Ovary (tissue), 3 donors: ENCODE measurements around the gene MYPN.

ENCODE experiments used
- POLR2A ChIP-seq: fragments of 450-650 bp; IDR thresholded peaks from one replicate; pipeline ENCODE4 v1.6.1; 2017; ENCODE audit warnings: antibody characterized with exemption, mild to moderate bottlenecking, moderate library complexity
- TF ChIP-seq, protein P1 (sequence below), 3 donors: fragments of 450-650 bp in 2 of 3; fragments of 200-600 bp in 1 of 3; IDR thresholded peaks; one replicate each; pipeline versions ENCODE4 v1.5.1 to v1.8.0; 2016 to 2022; ENCODE audit warnings: antibody characterized with exemption in 3 of 3, mild to moderate bottlenecking in 1 of 3
- donor health status: DM: no; HTN: no; CAD: no.

DNA sequence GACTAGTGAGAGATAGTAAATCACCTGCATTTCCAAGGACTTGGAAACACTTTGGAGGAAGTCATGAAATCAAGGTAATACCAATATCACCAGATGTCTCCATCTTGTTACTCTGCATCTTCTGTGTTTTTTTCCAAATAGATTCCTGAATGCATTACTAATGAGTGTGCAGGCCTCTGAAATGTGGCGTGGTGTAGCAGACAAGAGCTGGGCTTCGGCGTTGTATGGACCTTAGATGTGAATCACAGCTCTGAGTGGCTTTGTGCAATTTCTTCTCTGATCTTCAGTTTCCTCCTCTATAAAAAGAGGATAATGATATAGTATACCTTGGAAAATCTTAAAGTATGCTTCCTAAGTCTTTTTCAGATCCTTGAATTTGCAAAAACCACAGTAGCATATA, 9.6 kb upstream of the MYPN start:
- TF ChIP-seq, protein P1, sequence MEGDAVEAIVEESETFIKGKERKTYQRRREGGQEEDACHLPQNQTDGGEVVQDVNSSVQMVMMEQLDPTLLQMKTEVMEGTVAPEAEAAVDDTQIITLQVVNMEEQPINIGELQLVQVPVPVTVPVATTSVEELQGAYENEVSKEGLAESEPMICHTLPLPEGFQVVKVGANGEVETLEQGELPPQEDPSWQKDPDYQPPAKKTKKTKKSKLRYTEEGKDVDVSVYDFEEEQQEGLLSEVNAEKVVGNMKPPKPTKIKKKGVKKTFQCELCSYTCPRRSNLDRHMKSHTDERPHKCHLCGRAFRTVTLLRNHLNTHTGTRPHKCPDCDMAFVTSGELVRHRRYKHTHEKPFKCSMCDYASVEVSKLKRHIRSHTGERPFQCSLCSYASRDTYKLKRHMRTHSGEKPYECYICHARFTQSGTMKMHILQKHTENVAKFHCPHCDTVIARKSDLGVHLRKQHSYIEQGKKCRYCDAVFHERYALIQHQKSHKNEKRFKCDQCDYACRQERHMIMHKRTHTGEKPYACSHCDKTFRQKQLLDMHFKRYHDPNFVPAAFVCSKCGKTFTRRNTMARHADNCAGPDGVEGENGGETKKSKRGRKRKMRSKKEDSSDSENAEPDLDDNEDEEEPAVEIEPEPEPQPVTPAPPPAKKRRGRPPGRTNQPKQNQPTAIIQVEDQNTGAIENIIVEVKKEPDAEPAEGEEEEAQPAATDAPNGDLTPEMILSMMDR (IDR thresholded peaks at IDR 0.05): no peak
- TF ChIP-seq POLR2A: no peak
